HG02610 (cell line): ENCODE results near the gene C1orf141.
"Not testable (repeated sequence)": the region's sequence is repeated elsewhere in the genome, so short reads cannot be mapped to it uniquely, and the experiment has no call there.

Experiments used
- ATAC-seq: cut with Tn5 transposase; IDR thresholded peaks from one replicate; pipeline ENCODE4 v1.9.1; 2021; ENCODE audit warnings: mild to moderate bottlenecking, moderate library complexity; ENCODE audit not compliant: unreplicated experiment

The C1orf141 gene

GRCh38 chr1:67134695-67135094, at the start of gene C1orf141:
Gene C1orf141 (minus strand): TSS chr1:67134970. CDS start chr1:67127240, 7,730 bp downstream.
- ATAC-seq, result no peak

- no peak for ATAC-seq
These were observed 40.8 kb upstream of the C1orf141 start for GRCh38 chr1:67175530-67176087.

DNA sequence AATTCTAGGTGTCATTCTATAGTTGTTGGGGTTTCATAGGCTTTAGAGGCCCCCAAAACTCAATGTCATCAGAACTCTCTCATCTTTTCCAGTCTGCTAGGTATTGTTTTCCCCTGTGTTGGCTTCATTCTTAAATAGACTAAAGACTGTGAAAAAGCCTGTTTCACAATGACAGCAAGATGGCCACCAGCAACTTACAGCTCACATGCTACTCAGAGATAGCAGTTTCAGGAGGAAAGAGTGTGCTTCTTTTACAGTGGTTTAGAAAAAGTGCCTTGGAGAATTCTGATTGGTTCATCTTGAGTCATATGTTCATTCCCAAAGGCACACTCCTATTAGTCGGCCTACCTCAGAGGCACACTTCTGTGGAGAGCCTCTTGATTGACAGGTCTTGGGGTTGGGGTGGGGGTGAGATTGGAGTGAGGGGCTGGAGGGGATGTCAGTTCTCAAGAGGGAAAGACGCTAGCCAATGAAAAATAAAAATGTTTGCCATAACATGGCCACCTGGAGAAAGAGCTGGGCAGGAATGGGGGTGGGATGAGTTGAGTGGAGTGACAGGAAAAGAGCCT, 40.0 kb upstream of the C1orf141 start:
- peak; percentile 47 for ATAC-seq

DNA sequence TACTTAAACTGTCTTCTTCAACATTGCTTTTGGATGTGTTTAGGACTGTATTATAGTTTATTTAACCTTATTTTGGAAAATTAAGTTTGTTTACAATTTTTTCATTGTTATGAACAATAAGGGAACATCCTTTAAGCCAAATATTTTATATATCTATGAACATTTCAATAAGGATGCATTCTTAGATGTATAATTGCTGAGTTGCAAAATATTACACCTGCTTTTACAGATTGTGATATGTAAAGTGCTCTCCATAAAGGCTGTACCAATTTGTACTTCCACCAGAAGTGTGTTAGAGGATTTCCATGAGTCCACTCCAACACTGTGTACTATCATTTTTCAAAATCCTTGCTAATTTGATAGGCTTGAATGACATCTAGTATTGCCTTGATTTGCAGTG, 39.2 kb upstream of the C1orf141 start:
- no peak for ATAC-seq

DNA sequence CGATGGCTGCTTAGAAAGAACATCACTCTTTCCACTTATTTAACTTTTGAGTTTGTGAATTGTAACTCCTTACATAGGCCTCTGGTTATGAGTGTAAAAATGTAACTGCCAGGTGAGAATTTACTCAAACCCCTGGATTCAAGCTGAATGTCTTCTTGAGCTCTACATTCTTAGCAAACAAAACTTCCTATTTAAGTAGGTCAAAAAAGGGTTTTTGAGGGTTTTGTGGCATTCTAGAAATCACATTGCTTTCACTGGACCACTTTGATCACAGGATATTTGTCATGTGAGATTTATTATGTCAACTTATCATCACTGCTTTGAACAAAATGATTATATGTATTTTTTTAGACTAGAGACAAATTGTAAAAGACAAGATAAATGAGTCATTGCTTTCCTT, 37.2 kb upstream of the C1orf141 start:
- ATAC-seq, result peak; percentile 70

DNA sequence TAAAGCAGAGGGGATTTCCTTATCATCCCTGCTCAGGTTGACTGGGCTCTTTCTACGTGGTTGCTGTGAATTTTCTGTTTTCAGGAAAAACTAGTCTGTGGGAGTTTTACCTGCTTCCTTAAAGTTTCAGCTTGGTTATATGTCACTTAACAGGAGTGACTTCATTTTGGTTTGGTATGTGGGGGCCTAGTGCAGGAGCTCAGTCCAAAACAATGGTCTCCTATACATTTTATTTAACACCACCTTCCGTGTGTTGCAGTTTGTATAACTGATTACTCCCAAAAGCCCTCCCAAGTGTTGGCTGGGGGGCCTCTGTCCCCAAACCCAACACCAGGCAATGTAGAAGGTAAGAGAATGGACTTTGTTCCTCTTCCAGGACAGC, 36.8 kb upstream of the C1orf141 start:
- ATAC-seq, result peak; percentile 20

- ATAC-seq, result peak; percentile 1
These were observed 36.2 kb upstream of the C1orf141 start for GRCh38 chr1:67170751-67171573.

- no peak for ATAC-seq
These were observed 35.2 kb upstream of the C1orf141 start for GRCh38 chr1:67169932-67170331.

DNA sequence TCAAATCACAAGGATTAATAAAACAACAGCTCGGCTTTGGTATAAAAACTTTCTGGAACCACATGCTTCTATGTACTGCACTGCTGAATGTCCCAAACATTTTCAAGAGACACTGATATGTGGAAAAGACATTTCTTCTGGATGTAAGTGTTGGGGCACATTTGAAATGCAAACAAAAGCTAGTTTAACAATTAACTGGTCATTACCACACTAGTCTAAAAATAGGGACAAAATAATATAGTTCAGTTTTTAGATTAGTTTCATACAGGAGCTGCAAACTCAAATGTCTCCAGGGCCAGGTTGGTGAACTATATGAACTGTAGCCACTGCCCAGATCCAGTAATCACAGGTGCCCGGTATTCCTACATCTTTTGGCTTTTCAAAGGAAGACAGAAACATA, 34.7 kb upstream of the C1orf141 start:
- ATAC-seq, result no peak

- ATAC-seq, result peak; percentile 89
These were observed 31.4 kb upstream of the C1orf141 start, which contains the start of gene IL23R for GRCh38 chr1:67166196-67166595. Gene IL23R (plus strand): TSS chr1:67166454. CDS start chr1:67168121, 1,667 bp downstream.

- ATAC-seq, result no peak
These were observed 30.8 kb upstream of the C1orf141 start for GRCh38 chr1:67165468-67166041.

- peak; percentile 73 for ATAC-seq
These were observed 28.2 kb upstream of the C1orf141 start for GRCh38 chr1:67162954-67163353.

DNA sequence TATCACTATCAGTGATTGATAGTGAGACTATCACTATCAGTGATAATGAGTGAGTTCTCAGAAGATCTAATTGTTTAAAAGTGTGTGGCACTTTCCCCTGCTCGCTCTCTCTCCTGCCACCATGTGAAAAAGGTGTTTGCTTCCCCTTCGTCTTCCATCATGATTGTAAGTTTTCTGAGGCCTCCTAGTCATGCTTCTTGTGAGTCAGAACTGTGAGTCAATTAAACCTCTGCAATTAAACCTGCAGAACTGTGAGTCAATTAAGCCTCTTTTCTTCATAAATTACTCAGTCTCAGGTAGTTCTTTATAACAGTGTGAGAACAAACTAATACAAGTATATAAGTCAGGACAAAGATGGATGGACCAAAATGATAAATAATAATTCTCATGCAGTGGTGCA, 24.5 kb upstream of the C1orf141 start:
- no peak for ATAC-seq

DNA sequence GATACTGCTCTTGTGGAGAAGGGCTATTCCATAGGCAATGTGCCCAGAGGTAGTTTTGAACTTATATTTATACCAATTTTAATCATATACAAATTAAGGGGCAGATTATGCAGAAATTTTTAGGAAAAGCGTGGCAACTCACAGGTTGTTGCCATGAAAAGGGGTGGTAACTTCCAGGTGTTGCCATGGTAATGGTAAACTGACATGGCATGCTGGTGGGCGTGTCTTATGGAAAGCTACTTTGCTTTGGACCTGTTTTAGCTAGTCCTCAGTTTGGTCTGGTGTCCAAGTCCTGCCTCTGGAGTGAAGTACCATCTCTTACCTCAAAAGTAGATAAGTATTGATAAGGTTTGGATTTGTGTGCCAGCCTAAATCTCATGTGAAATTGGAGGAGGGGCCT, 23.6 kb upstream of the C1orf141 start:
- no peak for ATAC-seq

DNA sequence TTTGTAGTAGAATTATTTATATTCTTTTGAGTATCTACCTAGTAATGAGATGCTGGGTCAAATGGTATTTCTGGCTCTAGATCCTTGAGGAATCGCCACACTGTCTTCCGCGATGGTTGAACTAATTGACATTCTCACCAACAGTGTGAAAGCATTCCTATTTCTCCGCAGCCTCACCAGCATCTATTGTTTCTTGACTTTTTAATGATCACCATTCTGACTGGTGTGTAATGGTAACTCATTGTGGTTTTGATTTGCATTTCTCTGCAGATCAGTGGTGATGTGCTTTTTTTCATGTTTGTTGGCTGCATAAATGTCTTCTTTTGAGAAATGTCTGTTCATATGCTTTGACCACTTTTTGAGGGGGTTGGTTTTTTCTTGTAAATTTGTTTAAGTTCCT, 16.2 kb upstream of the C1orf141 start:
- ATAC-seq, result no peak

- peak; percentile 94 for ATAC-seq
These were observed 14.5 kb upstream of the C1orf141 start for GRCh38 chr1:67149179-67149770.

DNA sequence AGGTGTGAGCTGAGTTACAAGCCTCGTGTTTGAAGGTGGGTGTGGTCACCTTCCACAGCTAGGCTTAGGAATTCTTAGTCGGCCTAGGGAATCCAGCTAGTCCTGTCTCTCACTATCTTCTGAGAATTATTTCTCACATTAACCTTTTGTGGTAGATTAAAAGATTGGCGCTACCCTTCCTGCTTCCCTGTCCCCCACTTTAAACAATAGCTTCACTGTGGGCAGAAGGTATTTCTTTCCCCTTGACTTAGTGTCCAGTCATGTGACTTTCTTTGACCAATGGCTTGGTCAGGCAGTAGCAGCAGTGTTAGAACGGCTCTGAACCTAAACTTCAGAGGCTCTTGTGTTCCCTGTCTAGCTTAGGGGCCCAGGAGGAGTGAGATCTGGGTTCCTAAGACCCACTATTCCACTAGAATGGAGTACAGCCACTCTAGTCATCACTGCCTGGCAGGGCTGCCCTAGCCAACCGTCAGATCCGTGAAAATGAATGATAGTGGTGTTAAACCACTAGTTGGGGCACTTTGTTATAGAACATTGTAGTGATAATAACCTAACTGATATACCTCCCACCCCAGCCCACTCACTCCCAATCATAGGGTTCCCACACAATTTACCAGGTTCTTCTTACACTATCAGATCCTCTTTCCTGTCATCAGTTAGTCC, 13.9 kb upstream of the C1orf141 start:
- ATAC-seq, result no peak

DNA sequence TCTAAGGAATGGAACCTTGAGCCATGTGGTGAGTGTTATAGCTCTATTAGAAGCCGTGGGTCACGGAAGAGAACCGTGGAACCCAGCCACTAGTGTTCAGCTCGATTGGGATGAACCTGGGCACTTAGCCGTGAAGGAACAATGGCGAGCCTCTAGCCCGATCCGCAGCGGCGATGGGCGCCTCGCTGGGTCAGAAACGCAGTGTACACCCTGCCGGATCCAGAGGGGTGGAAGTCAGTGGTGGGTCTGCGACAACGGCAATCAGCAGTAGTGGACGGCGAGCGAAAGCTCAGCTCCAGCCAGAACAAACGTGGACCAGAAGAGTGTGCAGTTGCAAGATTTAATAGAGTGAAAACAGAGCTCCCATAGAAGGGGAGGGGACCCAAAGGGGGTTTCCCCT, 13.2 kb upstream of the C1orf141 start:
- ATAC-seq, result not testable (repeated sequence)

- ATAC-seq, result no peak
These were observed 11.8 kb upstream of the C1orf141 start for GRCh38 chr1:67146539-67146938.

- ATAC-seq, result no peak
These were observed 11.3 kb upstream of the C1orf141 start for GRCh38 chr1:67146101-67146500.

GRCh38 chr1:67144696-67145095, 9.9 kb upstream of the C1orf141 start:
- ATAC-seq, result no peak
